DOHH2 (cell line): Measurements from ENCODE around the gene UCMA.

Source experiments
- H3F3A ChIP-seq: fragments of 200-600 bp; sonication (generic), shearing (Covaris generic); 2 replicates; pipeline ENCODE4 v1.6.0; 2016; ENCODE audit warnings: antibody characterized with exemption, mild to moderate bottlenecking; ENCODE audit not compliant: control insufficient read depth, insufficient read depth
- H3K27ac ChIP-seq: fragments of 200-600 bp; sonication (generic); 2 replicates; pipeline ENCODE4 v1.5.1; 2014; ENCODE audit warnings: low read depth, mild to moderate bottlenecking, low read length, moderate library complexity
- H3K27me3 ChIP-seq: fragments of 200-600 bp; sonication (generic); 2 replicates; pipeline ENCODE4 v1.6.1; 2014; ENCODE audit warnings: mild to moderate bottlenecking, low read length, mixed read lengths; ENCODE audit not compliant: control insufficient read depth
- H3K36me3 ChIP-seq: fragments of 200-600 bp; sonication (generic); 2 replicates; pipeline ENCODE4 v1.6.1; 2014; ENCODE audit warnings: mild to moderate bottlenecking, low read length, moderate library complexity, mixed read lengths; ENCODE audit not compliant: control insufficient read depth
- H3K4me1 ChIP-seq: fragments of 200-600 bp; sonication (generic); 2 replicates; pipeline ENCODE4 v1.6.1; 2014; ENCODE audit warnings: mild to moderate bottlenecking, low read length, mixed read lengths; ENCODE audit not compliant: control insufficient read depth
- H3K4me2 ChIP-seq: fragments of 200-600 bp; sonication (generic); 2 replicates; pipeline ENCODE4 v1.6.0; 2014; ENCODE audit warnings: mild to moderate bottlenecking, low read length, moderate library complexity
- H3K4me3 ChIP-seq: fragments of 200-600 bp; sonication (generic); 2 replicates; pipeline ENCODE4 v1.5.1; 2014; ENCODE audit warnings: mild to moderate bottlenecking, low read length, mixed read lengths
- H3K79me2 ChIP-seq: fragments of 200-600 bp; sonication (generic); 2 replicates; pipeline ENCODE4 v1.6.1; 2014; ENCODE audit warnings: mild to moderate bottlenecking, low read length, mixed read lengths; ENCODE audit not compliant: control insufficient read depth
- H3K9me2 ChIP-seq: fragments of 200-600 bp; sonication (generic); replicated peaks from 2 replicates; pipeline ENCODE4 v1.6.1; 2014; ENCODE audit warnings: mild to moderate bottlenecking, low read length, mixed read lengths; ENCODE audit not compliant: control insufficient read depth
- H3K9me3 ChIP-seq: fragments of 200-600 bp; sonication (generic); 2 replicates; pipeline ENCODE4 v1.6.1; 2014; ENCODE audit warnings: antibody characterized with exemption, low read length, mixed read lengths; ENCODE audit not compliant: control insufficient read depth, insufficient read depth
- H4K20me1 ChIP-seq: fragments of 200-600 bp; sonication (generic); 2 replicates; pipeline ENCODE4 v1.6.0; 2014; ENCODE audit warnings: low read depth, mild to moderate bottlenecking, antibody characterized with exemption, low read length, moderate library complexity; ENCODE audit not compliant: control insufficient read depth, insufficient read depth
- EZH2phosphoT487 ChIP-seq: fragments of 200-600 bp; sonication (generic); IDR thresholded peaks from 2 replicates; pipeline ENCODE4 v1.6.1; 2017; ENCODE audit warnings: borderline replicate concordance, mild to moderate bottlenecking, antibody characterized with exemption, low read length, moderate library complexity, mixed read lengths
- TF ChIP-seq, protein P1 (sequence below): fragments of 200-600 bp; sonication (generic); IDR thresholded peaks from one replicate; pipeline ENCODE4 v1.5.1; 2014; ENCODE audit warnings: antibody characterized with exemption, mild to moderate bottlenecking, low read depth, low read length; ENCODE audit not compliant: poor library complexity, severe bottlenecking

Gene UCMA

DNA sequence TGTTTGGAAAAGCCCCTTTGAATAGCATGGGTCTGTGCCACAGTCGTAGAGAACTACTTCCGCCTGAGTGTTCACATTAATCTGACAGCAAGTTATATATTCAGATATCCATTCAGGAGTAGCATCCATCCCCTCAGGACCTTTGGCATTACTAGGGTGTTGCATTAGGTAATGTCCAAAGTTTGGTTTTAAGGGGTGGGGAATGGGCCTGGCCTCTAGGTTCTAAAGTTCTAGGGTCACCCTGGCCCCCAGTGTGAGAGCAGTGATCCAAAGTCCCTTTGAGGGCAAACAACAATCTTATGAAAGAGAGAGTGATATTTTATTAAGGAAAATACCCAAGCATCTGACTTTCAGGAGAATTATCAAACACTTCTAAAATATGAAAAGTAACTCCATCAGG is 60.6 kb downstream of the UCMA start:
- Histone ChIP-seq H3K4me1 (no peaks in the 10 kb centered on the region), H3K4me2 (no peak overlapping the region), H3K27ac (no peak overlapping the region), H3F3A (no peaks in the 10 kb centered on the region), H3K4me3 (no peak overlapping the region), H3K9me3 (no peaks in the 10 kb centered on the region), H3K36me3 (peaks cover 95% of the 10 kb centered on the region), H3K79me2 (peaks cover 32% of the 10 kb centered on the region), H3K27me3 (no peaks in the 10 kb centered on the region), H4K20me1 (peaks cover 2% of the 10 kb centered on the region; the same call in 1 of the 2 replicates), H3K9me2 (no peaks in the 10 kb centered on the region)
- TF ChIP-seq, protein P1, sequence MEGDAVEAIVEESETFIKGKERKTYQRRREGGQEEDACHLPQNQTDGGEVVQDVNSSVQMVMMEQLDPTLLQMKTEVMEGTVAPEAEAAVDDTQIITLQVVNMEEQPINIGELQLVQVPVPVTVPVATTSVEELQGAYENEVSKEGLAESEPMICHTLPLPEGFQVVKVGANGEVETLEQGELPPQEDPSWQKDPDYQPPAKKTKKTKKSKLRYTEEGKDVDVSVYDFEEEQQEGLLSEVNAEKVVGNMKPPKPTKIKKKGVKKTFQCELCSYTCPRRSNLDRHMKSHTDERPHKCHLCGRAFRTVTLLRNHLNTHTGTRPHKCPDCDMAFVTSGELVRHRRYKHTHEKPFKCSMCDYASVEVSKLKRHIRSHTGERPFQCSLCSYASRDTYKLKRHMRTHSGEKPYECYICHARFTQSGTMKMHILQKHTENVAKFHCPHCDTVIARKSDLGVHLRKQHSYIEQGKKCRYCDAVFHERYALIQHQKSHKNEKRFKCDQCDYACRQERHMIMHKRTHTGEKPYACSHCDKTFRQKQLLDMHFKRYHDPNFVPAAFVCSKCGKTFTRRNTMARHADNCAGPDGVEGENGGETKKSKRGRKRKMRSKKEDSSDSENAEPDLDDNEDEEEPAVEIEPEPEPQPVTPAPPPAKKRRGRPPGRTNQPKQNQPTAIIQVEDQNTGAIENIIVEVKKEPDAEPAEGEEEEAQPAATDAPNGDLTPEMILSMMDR = no peak
- TF ChIP-seq EZH2phosphoT487 = no peak
